GM21723 (cell line): ENCODE data around the gene NCOA3.
"Not testable (repeated sequence)": the region's sequence is repeated elsewhere in the genome, so short reads cannot be mapped to it uniquely, and the experiment has no call there.

Source experiments
- ATAC-seq: cut with Tn5 transposase; IDR thresholded peaks from one replicate; pipeline ENCODE4 v1.9.1; 2021; ENCODE audit warnings: mild to moderate bottlenecking, moderate library complexity; ENCODE audit not compliant: unreplicated experiment

NCOA3 gene

DNA sequence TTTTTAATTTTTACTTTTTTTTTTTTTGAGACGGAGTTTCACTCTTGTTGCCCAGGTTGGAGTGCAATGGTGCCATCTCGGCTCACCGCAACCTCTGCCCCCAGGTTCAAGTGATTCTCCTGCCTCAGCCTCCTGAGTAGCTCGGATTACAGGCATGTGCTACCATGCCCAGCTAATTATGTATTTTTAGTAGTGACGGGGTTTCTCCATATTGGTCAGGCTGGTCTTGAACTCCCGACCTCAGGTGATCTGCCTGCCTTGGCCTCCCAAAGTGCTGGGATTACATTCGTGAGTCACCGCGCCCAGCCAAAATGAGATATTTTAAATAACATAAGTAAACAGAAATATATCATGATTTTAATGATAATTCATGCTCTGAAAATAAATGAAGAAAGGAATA is 1.6 kb upstream of the NCOA3 start:
- not testable (repeated sequence) for ATAC-seq

DNA sequence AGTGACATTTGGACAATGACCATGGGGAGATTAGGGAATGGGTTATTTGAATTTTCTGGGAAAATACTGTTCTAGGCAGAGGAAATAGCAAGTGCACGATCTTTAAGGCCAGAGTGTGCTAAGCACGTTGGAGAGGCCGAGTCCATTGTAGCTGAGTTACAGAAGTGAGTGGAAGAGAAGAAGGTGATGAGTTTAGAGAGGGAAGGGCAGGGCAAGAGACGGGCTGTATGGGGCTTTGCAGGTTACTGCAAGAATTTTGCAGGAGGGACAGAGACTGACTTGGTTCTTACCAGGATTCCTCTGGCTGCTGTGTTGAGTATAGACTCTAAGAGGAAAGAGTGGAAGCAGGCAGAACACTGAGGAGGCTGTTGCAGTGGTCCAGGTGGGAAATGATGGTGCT is 1.1 kb upstream of the NCOA3 start:
- no peak for ATAC-seq

DNA sequence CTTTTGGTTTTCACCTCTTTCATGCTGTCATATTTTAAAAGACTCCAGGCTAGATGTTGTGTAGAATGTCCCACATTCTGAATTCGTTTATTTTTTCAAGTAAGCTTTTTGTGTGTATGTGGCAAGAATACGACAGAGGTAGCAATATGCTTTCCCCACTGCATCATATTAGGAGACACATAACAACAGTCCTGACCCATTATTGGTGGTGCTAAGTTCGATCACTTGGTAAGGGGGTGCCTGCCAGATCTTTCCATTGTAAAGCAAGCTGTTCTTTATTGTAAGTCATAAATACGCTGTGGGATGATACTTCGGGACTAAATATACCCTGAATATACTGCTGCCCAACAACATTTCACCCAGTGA is 588 bp upstream of the NCOA3 start:
- peak; percentile 7 for ATAC-seq

DNA sequence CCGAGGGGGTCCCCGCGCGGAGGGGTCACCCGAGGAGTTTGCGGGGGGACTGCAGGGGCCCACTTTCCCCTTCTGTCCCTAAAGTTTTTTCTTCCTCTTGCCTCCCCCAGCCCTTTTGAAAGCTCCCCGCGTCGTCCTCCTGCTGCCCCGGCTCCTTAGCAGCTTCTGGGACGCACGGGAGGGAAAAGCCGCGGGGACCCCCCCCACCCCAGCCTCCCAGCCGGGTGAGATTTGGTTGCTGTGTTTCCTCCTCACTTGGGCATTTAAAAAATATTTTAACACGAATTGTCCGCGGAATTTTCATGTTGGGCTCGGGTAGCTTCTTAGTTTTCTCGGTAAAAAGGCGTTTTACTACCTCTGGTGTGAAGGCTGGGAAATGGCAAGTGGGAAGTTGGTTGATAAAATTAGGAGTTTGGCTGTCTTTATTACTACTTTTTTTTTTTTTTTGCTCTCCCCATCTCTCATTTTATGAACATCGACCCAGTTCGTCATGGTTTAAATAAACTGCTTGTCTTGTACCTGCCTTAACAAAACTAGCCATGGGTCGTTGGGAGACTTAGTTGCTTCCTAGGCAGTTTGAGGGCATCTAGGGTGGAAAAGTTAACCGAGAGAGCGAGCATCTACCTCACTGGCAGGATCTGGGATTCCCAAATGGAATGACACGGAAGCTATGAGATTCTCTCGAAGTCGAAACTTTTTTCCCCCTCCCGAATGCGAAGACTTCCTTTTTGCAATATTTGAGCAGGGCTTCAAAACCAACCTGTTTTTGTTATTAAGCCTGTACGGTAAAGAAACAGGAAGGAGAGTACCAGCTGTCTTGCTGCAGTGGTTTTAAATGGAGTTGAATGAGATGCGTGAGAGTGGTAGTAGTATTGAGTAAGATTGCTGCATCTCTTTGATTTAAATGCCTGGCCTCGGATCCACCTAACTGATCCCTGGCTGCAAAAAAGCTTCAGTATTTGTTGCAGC is 868 bp downstream of the NCOA3 start:
- no peak for ATAC-seq

DNA sequence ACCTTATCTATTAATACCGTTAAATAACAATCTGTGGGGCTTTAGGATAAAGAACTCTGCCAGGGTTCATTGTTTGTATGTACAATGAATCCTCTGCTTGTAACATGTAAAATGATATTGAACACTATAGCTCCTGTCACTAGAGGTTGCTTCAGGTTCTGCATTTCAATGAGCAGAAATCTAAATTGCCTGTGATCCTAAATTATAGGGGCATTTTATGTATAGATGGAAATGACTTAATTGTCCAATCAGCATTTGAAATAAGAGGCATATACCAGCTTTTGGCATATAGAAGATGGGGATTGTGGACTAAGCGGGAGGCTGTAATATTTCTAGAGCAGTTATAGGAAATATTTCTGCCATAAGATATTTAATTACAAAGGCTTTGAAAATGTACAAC is 2.0 kb downstream of the NCOA3 start:
- no peak for ATAC-seq

DNA sequence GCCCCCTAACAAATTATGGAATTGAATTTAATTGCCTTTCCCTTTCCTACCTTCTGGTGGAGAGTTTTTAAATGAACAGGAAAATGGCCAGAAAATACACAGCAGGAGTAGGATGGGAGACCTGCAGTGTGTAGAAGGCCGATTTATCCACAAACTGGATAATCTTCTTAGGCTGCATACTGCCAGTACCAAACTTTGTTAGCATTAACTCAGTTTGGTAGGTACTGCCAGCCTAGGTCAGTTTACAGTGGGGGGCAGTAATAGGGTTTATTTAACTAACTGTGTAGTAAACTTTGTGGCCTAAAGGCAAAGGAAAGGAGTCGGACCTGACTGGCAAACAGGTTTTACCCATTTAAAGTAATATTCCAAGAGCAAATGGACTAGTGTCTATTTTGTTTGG is 4.6 kb downstream of the NCOA3 start:
- no peak for ATAC-seq

DNA sequence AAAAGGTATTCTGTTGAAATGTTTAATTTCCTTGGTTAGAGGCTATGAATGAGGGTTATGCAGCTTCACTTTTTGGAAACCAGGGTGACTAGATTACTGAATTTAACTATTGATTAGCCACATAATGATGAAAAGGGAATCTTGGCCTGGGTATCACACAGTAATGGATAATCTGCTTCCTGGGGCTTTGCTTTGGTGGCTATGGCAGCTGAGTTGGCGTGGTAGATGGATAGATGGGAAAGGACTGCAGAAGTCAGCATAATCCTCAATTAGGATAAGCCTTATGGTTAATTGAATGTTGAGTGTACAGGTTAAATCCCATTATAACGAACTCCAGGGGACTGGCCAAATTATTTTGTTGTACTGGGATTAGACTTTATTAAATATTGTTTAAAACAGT is 5.2 kb downstream of the NCOA3 start:
- ATAC-seq = no peak

DNA sequence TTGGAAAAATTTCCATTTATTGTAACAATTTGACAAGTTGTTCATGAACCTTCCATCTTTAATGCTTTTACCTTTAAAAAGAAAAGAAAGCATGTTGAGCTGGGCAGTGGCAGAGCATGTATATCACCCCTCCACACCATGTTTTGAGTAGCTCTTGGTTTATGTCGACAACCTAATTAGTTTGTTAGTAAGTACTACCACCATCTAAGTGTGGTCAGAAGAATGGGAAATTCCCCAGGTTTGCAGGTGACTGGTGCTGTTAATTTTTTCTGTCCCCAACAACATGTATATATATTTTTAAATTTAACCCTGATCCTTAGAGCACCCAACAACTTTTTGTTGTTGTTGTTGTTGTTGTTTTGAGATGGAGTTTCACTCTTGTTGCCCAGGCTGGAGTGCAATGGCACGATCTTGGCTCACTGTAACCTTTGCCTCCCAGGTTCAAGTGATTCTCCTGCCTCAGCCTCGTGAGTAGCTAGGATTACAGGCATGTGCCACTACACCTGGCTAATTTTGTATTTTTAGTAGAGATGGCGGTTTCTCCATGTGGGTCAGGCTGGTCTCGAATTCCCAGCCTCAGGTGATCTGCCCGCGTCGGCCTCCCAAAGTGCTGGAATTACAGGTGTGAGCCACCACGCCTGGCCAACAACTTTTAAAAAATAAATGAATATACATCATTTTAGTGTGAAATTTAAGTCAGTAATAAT is 5.7 kb downstream of the NCOA3 start:
- ATAC-seq = not testable (repeated sequence)

DNA sequence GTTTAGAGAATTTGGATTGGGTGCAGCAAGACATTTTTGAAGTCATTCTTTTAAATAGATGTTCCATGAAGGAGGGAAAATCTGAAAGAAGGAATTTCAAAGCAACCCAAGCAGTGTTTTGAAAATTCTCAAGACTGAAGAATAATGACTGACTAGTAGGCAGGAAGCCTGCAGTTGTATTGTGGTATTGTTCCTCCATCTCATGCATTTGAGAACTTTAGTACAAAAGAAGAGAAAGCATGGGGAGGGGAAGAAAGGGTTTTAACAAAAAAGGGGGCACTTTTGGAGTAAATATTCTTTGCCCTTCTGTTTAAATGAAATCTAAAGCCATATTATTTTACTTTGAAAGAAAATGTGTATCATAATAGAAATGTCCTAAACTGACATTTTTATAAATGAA is 6.6 kb downstream of the NCOA3 start:
- no peak for ATAC-seq

DNA sequence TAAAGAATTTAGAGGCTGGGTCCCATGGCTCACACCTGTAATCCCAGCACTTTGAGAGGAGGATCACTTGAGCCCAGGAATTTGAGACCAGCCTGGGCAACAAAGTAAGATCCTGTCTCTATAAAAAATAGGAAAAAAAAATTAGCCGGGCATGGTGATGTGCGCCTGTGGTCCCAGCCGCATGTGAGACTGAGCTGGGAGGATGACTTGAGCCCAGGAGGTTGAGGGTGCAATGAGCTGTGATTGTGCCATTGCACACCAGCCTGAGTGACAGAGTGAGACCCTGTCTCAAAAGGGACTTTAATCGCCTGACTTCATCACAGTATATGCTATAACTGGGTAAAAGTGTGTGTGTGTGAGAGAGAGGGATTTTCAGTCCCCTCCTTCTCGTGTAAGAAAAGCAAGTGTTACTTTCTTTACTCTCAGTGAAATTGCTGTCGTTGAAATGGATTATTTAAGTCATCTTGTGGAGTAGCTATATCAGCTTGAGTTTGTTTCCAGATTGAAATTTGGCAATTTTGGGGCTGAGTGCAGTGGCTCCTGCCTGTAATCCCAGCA is 7.5 kb downstream of the NCOA3 start:
- no peak for ATAC-seq

DNA sequence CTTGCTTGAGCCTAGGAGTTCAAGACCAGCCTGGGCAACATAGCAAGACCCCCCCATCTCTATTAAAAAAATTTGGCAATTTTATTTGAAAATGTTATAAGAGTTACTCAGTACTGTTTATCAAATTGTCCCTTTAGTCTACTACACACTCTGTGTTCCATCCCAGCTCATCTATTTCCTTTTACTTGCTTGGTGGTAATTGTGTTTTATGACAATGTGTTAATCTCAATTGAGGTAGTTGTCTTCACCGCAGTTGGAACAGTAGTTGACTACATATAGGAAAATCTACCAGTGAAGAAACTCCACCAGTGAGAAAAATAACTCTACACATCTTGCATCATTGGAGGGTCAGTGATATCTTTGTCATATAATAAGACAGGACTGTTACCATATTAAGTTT is 8.0 kb downstream of the NCOA3 start:
- ATAC-seq = no peak

DNA sequence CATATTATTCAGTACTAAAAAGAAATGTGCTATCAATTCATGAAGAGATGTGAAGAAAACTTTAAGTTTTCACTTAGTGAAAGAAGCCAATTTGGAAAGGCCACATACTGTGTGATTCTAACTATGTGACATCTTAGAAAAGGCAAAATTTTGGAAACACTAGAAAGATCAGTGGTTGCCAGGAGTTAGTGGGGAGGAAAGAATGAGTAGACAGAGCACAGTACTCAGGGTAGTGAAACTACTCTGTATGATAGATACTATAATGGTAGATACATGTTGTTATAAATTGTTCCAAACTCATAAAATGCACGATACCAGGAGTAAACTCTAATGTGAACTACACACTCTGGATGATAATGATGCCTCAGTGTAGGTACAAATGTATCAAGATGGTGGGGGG is 14.2 kb downstream of the NCOA3 start:
- ATAC-seq = no peak

DNA sequence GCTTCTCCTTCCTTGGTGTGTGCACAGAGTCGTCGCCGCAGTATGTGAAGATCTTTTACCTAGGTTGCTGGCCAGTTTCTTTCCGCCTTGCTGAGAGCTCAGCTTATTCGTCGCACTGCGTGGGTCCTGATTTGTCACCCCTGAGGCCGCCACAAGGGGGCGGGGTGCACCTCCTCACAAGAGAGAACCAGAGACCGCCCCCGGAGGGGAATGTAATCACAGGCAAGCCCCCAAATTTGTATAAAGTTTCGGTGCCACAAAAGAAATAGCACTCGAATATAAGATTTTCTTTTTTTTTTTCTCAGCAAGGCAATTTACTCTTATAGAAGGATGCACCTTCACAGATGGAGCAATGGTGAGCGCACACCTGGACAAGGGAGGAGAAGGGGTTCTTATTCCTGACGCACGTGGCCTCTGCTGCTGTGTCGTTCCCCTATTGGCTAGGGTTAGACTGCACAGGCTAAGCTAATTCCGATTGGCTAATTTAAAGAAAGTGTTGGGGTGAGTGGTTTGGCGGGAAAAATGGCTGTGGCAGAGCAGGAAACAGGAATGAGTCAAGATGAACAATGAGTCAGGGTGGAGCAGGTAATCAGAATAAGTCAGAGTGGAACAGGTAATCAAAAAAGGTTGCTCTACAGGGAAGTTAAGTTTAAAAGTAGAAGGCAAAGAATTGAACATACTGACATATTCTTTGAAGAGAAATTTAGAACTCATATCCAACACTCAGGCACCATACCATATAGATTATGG is 19.5 kb downstream of the NCOA3 start:
- no peak for ATAC-seq

DNA sequence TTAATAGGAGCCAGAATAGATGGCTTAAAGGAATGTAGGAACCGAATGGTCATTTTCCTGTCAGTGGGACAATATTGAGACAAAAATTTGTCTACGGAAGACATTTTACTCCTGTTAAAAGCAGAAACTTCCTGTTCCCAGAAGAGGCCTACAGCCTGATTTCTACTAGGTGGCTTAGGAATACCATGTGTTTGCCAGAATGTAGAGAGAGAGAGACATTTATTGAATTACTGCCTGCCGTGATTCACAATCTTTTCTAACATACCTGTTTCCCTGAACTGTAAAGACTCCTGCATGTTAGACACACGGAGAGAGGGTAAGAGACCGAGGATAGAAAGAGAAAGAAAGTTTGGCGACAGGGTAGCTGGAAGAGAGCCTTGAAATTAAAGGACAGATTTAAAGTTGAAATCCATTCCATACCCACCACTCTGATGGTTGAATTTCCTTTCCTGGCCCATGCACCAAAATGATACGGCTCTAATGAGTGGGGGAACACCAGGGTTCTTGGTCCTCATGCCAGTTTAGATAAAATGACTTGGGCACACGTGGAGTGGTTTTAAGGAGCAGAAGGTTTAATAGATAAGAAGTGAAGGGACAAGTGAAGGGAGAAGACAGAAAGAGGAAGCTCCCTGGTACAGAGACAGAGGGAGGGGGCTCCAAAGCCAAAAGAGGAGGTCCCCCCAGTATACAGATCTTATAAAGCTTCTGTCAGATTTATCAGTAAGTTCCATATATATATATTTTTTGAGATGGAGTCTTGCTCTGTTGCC is 22.5 kb downstream of the NCOA3 start:
- ATAC-seq = no peak

DNA sequence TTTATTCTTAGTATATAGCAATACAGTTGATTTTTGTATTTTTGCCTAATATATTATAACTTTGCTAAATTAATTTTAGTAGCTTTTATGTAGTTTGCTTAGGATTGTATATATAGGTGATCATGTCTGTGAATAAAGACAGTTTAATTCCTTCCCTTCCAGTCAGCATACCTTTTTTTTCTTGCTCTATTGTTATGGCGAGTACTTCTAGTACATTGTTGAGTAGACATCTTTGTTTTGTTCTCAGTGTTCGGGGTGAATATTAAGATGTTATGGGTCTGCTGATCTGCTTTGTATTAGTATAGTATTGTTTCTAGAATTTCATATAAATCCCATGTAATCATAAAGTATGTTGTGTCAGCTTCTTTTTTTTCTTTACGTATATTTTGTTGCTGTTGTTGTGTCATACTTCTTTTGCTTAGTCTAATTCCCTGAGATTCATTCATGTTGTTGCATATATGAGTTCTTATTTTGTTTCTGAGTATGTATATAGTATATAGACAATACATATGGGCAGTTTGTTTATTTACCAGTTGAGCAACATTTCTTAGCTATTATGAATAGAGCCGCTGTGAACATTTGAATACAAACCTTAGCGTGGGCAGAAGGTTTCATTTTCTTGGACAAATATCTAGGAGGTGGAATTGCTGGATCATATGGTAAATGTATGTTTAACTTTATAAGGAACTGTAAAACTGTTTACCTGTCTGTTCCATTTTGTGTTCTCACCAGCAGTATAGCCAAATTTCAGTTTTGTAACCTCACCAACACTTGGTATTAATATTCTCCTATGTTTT is 25.5 kb downstream of the NCOA3 start:
- no peak for ATAC-seq

DNA sequence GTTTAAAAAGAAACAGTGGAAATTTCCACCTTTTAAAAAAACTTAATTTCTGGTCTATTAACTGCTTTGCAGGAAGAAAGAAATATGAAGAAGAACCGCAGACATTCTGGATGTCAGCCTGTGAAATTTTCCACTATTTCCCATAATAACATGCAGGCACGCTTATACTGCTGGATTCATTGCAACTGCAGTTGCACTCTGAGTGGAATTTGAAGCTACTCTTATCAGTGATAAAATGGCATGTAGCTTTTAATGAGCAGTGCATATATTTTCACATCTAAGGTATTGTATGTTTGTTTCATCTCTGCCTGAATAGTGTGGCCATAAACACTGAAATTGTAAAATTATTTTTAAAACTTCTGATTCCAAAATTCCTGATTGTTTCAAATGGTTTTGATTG is 28.2 kb downstream of the NCOA3 start:
- no peak for ATAC-seq

DNA sequence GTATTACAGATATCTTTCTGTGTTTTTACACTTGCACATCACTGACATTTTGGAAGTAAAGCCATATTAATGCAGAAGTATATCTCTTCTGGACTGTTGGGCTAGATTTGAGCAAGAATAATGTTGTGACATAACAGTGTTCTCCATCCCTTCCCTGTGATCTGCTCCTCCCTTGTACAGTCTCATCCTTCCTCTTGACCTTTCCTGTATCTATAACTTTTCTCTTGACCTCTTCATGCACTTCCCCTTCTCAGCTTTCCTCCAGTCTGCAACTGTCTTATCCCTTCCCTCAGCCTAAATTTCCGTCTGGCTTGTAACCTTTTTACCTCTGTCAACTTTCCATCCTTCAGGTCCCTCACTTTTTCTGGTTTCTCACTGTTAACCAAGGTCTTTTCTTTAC is 29.8 kb downstream of the NCOA3 start:
- ATAC-seq = no peak

DNA sequence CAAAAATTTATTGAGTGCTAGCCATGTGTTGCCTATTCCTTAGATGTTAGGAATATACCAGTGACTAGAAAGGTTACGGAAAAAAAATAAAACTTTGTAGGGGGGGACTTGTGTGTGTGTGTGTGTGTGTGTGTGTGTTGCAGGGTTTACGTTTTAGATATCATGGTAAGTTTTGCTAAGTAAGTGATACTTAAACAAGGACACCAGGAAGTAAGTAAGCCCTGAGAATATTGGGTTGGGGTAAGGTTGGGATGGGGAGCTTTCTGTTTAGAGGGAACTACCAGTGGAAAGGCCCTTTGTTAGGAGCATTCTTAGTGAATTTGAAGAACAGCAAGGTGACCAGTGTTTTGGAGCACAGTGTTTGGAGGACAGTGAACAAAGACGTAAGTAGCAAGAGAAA is 30.3 kb downstream of the NCOA3 start:
- ATAC-seq = no peak

DNA sequence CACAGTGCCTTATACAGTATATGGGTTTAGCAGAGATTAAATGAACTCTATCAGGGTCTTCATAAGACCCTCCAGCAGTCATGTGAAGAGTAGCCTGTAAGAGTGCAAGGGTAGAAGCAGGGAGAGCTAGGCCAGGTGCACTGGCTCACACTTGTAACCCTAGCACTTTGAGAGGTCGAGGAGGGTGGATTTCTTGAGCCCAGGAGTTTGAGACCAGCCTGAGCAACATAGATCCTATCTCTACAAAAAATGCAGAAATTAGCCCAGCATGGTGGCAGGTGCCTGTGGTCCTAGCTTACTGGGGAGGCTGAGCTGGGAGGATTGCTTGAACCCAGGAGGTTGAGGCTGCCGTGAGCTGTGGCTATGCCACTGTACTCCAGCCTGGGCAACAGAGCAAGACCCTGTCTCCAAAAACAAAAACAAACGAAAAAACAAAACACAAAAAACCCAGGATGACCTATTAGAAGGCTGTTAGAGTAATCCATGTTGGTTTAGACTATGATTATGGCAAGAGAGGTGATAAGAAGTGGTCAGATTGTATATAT is 31.9 kb downstream of the NCOA3 start:
- ATAC-seq = no peak
